GM13977 (cell line): Measurements from ENCODE around the gene KCNH2.
A peak's percentile ranks its signal among the peaks of the same experiment; 100 is the strongest.

Source experiments
- DNase-seq: peaks from one replicate; pipeline ENCODE4 v3.0.0; 2012; ENCODE audit warnings: low spot score
- in situ Hi-C: fragments of 300-500 bp; cut with MboI; formaldehyde crosslinking; loops from one replicate; pipeline ENCODE4 v1.12.0; 2022; ENCODE audit warnings: low sequenced_read_pairs, low pct_unique_long_range_greater_than_20kb, mixed read lengths, inconsistent platforms; ENCODE audit not compliant: unreplicated experiment
- TF ChIP-seq, protein P1 (sequence below): IDR thresholded peaks from 2 replicates; pipeline ENCODE4 v1.5.1; 2012; ENCODE audit warnings: mild to moderate bottlenecking, control low read depth; ENCODE audit not compliant: insufficient read depth; ENCODE audit errors: extremely low read depth, missing control alignments

KCNH2 gene

DNA sequence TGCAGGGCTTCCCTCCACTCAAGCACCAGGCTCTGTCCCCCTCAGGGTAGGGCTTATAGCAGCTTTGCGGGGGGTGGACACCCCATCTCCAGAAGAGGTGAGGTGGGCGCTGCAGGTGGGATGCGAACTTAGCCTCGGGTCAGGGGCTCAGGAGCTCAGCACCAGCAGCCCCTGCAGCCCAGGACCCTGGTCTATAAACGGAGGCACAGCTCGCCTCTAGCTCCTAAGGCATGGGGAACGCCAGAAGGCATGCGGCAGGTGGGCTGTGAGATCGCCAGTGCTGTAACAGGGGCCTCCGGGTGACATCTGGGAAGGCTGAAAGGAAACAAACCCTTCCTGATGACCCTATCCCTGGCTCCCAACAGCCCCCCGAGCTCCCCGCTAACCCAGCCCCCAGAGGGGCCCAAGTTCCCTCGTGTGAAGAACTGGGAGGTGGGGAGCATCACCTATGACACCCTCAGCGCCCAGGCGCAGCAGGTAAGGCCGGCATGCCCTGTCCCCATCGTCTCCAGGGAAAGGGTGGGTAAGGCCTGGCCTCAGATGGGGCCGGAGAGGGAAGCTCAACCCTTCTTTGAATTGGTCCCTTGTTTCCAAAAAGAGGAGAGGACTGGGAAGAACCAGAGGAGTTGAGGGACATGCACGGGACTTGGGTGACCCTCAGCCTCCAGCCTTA lies 16.9 kb upstream of the KCNH2 start:
- in situ Hi-C loops = no loop called here
- TF ChIP-seq, protein P1, sequence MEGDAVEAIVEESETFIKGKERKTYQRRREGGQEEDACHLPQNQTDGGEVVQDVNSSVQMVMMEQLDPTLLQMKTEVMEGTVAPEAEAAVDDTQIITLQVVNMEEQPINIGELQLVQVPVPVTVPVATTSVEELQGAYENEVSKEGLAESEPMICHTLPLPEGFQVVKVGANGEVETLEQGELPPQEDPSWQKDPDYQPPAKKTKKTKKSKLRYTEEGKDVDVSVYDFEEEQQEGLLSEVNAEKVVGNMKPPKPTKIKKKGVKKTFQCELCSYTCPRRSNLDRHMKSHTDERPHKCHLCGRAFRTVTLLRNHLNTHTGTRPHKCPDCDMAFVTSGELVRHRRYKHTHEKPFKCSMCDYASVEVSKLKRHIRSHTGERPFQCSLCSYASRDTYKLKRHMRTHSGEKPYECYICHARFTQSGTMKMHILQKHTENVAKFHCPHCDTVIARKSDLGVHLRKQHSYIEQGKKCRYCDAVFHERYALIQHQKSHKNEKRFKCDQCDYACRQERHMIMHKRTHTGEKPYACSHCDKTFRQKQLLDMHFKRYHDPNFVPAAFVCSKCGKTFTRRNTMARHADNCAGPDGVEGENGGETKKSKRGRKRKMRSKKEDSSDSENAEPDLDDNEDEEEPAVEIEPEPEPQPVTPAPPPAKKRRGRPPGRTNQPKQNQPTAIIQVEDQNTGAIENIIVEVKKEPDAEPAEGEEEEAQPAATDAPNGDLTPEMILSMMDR = no peak
- DNase-seq = no peak

DNA sequence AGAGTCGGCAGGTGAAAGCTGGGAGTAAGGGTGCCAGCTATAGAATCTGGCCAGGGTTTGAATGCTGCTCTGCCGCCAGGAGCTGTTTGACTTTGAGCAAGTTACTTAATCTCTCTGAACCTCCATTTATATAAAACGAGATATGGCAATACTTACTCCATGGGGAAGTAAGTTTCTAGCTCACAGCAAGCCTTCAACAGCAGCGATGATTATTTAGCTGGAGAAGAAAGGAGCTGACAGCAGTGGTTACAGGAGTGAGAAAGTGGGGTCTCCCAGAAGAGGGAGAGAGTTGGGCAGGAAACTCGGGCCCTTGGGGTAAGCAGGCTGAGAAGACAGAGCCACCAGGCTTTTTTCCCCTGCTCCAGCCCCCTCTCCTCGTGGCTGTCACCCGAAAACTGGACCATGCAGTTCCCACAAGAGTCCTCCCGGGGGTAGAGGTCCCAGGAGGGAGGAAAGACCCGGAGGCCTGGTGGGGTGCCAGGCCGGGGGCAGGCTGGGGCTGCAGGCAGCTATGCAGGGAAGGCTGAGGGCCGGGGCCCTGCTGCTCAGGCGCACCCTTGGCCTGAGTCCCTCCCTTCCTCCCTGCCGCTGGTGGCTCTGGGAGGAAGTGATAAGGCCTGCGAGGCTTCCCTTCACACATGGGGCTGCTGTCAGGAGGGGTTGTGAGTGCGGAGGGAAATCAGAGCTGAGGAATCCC lies 16.2 kb upstream of the KCNH2 start:
- in situ Hi-C loops = no loop called here
- TF ChIP-seq, protein P1 = no peak
- no peak for DNase-seq

DNA sequence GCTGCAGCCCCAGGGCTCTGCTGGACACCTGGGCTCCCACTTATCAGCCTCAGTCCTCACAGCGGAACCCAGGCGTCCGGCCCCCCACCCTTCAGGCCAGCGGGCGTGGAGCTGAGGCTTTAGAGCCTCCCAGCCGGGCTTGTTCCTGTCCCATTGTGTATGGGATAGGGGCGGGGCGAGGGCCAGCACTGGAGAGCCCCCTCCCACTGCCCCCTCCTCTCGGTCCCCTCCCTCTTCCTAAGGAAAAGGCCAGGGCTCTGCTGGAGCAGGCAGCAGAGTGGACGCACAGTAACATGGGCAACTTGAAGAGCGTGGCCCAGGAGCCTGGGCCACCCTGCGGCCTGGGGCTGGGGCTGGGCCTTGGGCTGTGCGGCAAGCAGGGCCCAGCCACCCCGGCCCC lies 15.4 kb upstream of the KCNH2 start:
- no peak for DNase-seq

GRCh38 chr7:150992833-150993302 lies 14.7 kb upstream of the KCNH2 start:
- DNase-seq = peak; percentile 65
- TF ChIP-seq, protein P1 = no peak
- in situ Hi-C loops = no loop called here

More for the DNA sequence above, 15.4 kb upstream of the KCNH2 start:
- in situ Hi-C loops = no loop called here
- TF ChIP-seq, protein P1 = no peak

GRCh38 chr7:150992051-150992640 lies 14.0 kb upstream of the KCNH2 start:
- no peak for DNase-seq
- TF ChIP-seq, protein P1 = no peak
- in situ Hi-C loops = no loop called here

DNA sequence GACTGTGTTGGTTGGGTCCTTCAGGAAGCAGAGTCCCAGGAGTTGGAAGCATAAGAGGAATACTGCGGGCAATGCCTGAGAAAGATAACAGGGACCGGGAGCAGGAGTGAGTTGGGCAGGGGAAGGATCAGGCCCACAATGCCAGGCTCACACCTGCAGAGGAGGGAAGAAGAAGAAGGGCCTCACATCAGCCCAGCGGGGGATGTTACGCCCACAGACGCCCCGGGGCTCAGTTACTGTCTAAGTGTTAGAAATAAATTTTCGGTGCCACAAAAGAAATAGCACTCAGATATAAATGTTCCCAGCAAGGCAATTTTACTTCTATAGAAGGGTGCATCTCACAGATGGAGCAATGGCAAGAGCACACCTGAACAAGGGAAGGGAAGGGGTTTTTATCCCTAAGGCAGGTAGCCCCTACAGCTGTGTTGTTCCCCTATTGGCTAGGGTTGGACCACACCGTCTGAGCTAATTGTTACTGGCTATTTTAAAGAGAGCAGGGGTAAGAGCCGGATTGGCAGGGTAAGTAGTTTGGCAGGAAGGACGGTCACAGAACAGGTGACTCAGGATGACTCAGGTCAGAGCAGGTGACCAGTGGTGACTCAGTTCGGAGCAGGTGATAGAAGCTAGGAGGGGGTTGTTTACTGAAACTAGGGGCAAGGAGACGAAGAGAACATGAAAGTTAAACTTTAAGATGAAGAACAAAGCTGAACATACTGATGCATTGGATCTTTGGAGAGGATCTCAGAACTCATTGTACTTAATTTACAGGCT lies 12.5 kb upstream of the KCNH2 start, which contains the start of gene NOS3:
TSS of gene NOS3 (plus strand) at position 602 of the 771 bp plus-strand sequence. CDS start 2,787 bp downstream, outside the sequence.
- in situ Hi-C loops = no loop called here
- TF ChIP-seq, protein P1 = no peak
- no peak for DNase-seq
